Fibroblast of lung (primary cell): Measurements from ENCODE around the gene ARHGAP45.

Experiments used
- CTCF ChIP-seq, 2 donors: IDR thresholded peaks in 1 of 2; conservative IDR thresholded peaks in 1 of 2; 1 replicate in 1 of 2; 2 replicates in 1 of 2; pipeline ENCODE4 v1.5.1; 2011 to 2012; ENCODE audit warnings: low read length in 2 of 2, control low read depth in 1 of 2, inconsistent platforms in 1 of 2, low read depth in 1 of 2, mild to moderate bottlenecking in 1 of 2
- EZH2 ChIP-seq: IDR thresholded peaks from 2 replicates; pipeline ENCODE4 v1.5.1; 2012; ENCODE audit warnings: low read length, control low read depth, mild to moderate bottlenecking; ENCODE audit errors: missing control alignments

- TF ChIP-seq EZH2, result no peak
- no peak for TF ChIP-seq CTCF (conservative IDR thresholded peaks at IDR 0.05 in 1 of 2, IDR thresholded peaks at IDR 0.05 in 1 of 2; ENCODE audit: low read depth in 1 of 2, low read length in 2 of 2)
Observed at GRCh38 chr19:1110809-1111640, 44.1 kb downstream of the ARHGAP45 start.
